ENCODE measurements around the gene LMLN.

The LMLN gene

DNA sequence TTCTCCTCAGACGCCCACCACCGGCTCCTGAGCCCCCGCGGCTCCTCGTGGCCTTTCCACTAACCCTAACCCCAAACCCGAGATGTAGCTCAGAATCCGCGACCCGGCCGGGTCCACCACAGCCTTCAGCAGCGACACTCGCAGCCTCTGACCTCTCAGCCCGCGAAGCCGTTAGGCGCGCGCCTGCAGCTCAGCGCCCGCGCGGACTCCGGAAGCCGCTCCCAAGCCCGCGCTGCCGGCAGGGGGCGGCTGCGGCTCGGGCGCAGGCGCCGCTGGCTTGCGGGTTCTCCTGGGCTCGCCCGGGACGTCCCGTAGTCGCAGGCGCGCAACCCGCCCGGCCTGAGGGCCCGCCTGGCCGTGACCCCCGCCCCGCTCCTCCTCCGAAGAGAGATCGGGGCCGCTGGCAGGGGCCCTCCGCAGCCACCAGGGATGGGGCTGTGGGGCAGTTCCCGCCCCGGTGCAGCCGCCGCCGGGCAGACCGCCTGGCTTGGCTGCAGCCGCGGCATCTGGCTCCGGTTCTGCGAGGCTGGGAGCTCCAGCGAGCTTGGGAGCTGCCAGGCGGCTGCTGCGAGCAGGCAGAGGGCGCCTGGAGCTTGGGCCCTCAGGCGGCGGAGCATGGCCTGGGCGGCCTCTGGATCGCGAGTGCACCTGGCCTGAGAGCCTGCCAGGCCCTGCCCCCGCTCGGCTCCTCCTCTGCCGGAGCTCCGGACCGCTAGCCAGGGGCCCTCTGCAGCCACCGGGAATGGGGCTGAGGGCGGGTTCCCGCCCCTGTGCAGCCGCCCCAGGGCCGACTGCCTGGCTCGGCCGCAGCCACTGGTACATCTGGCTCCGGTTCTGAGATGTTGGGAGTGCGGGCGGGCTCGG lies 120.7 kb downstream of the LMLN start:
- TF ChIP-seq TCF12 (IDR thresholded peaks at IDR 0.05; ENCODE audit: low read depth) (peak; percentile 29; the same call in 1 of the 2 replicates), RAD21 (IDR thresholded peaks at IDR 0.05; ENCODE audit: low read depth) (peak; percentile 28; the same call in 1 of the 2 replicates), CREB1 (IDR thresholded peaks at IDR 0.05; ENCODE audit: low read depth) (no peak), NFIC (IDR thresholded peaks at IDR 0.05) (no peak; the same call in 1 of the 2 replicates), EGR1 (IDR thresholded peaks at IDR 0.05) (no peak)
- TF ChIP-seq, protein P1, sequence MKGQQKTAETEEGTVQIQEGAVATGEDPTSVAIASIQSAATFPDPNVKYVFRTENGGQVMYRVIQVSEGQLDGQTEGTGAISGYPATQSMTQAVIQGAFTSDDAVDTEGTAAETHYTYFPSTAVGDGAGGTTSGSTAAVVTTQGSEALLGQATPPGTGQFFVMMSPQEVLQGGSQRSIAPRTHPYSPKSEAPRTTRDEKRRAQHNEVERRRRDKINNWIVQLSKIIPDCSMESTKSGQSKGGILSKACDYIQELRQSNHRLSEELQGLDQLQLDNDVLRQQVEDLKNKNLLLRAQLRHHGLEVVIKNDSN (IDR thresholded peaks at IDR 0.05): no peak
- TF ChIP-seq, protein P2, sequence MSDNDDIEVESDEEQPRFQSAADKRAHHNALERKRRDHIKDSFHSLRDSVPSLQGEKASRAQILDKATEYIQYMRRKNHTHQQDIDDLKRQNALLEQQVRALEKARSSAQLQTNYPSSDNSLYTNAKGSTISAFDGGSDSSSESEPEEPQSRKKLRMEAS (IDR thresholded peaks at IDR 0.05): peak; percentile 41; the same call in 1 of the 2 replicates

DNA sequence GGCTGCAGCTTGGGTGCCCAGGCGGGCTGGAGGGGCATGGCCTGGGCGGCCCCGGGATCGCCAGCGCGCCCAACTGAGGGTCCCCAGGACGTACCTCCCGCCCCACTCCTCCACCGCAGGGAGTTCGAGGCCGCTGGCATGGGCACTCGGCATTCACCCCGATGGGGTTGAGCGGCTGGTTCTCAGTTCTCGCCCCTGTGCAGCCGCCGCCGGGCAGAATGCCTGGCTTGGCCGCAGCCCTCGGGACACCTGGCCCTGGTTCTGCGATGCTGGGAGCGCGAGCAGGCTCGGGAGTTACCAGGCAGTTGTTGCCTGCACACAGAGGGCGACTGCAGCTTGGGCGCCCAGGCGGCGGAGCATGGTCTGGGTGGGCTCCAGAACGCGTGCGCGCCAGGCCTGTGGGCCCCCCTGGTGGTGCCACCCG lies 121.4 kb downstream of the LMLN start:
- no peak for TF ChIP-seq RAD21 (IDR thresholded peaks at IDR 0.05; ENCODE audit: low read depth)
- no peak for TF ChIP-seq EP300 (IDR thresholded peaks at IDR 0.05; ENCODE audit: borderline replicate concordance)
- TF ChIP-seq, protein P1 (IDR thresholded peaks at IDR 0.05): no peak
- TF ChIP-seq TCF12 (IDR thresholded peaks at IDR 0.05; ENCODE audit: low read depth): no peak
- TF ChIP-seq, protein P2 (IDR thresholded peaks at IDR 0.05): no peak
- TF ChIP-seq FOXM1 (IDR thresholded peaks at IDR 0.05; ENCODE audit: borderline replicate concordance, low read depth): no peak
- no peak for TF ChIP-seq TAF1 (IDR thresholded peaks at IDR 0.05; ENCODE audit: low read depth)
- TF ChIP-seq CEBPB (IDR thresholded peaks at IDR 0.05): no peak
- TF ChIP-seq CREB1 (IDR thresholded peaks at IDR 0.05; ENCODE audit: low read depth): no peak
- no peak for TF ChIP-seq YY1 (IDR thresholded peaks at IDR 0.05; ENCODE audit: low read depth)
- no peak for TF ChIP-seq TEAD4 (IDR thresholded peaks at IDR 0.05)

DNA sequence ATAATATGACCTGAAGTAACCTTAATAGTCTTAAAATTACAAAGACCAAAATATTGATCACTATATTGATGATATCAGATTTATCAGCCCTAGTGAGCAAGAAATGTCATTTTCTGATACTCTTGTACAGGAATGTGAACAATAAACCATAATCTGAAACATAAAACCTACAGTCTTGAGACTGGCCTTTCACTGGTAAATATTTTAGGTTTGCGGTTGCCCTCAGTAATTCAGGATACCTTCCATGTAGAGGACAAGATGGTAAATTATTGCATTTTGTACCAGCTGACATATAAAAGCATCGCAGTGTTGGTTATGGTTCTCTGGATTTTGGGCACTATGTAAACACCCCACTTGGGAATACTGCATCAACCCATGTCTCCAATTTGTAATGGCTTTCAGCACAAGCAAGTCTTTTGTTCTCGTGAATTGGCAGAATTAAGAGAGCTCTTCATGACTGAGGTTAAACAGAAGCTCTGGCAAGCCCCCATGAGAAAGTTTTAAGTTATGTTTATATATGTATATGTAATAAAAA lies 128.5 kb downstream of the LMLN start:
- no peak for TF ChIP-seq YY1 (IDR thresholded peaks at IDR 0.05; ENCODE audit: low read depth)
- TF ChIP-seq, protein P1 (IDR thresholded peaks at IDR 0.05): no peak
- no peak for TF ChIP-seq FOXM1 (IDR thresholded peaks at IDR 0.05; ENCODE audit: borderline replicate concordance, low read depth)
- TF ChIP-seq, protein P3, sequence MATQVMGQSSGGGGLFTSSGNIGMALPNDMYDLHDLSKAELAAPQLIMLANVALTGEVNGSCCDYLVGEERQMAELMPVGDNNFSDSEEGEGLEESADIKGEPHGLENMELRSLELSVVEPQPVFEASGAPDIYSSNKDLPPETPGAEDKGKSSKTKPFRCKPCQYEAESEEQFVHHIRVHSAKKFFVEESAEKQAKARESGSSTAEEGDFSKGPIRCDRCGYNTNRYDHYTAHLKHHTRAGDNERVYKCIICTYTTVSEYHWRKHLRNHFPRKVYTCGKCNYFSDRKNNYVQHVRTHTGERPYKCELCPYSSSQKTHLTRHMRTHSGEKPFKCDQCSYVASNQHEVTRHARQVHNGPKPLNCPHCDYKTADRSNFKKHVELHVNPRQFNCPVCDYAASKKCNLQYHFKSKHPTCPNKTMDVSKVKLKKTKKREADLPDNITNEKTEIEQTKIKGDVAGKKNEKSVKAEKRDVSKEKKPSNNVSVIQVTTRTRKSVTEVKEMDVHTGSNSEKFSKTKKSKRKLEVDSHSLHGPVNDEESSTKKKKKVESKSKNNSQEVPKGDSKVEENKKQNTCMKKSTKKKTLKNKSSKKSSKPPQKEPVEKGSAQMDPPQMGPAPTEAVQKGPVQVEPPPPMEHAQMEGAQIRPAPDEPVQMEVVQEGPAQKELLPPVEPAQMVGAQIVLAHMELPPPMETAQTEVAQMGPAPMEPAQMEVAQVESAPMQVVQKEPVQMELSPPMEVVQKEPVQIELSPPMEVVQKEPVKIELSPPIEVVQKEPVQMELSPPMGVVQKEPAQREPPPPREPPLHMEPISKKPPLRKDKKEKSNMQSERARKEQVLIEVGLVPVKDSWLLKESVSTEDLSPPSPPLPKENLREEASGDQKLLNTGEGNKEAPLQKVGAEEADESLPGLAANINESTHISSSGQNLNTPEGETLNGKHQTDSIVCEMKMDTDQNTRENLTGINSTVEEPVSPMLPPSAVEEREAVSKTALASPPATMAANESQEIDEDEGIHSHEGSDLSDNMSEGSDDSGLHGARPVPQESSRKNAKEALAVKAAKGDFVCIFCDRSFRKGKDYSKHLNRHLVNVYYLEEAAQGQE (IDR thresholded peaks at IDR 0.05; ENCODE audit: low read depth): no peak
- no peak for TF ChIP-seq RAD21 (IDR thresholded peaks at IDR 0.05; ENCODE audit: low read depth)
- no peak for TF ChIP-seq CREB1 (IDR thresholded peaks at IDR 0.05; ENCODE audit: low read depth)
- no peak for TF ChIP-seq EP300 (IDR thresholded peaks at IDR 0.05; ENCODE audit: borderline replicate concordance)
- no peak for TF ChIP-seq ZBTB7A (IDR thresholded peaks at IDR 0.05; ENCODE audit: low read depth)
- no peak for TF ChIP-seq NFIC (IDR thresholded peaks at IDR 0.05)
- TF ChIP-seq TEAD4 (IDR thresholded peaks at IDR 0.05): no peak
- TF ChIP-seq CEBPB (IDR thresholded peaks at IDR 0.05): no peak
- TF ChIP-seq, protein P2 (IDR thresholded peaks at IDR 0.05): no peak
- no peak for TF ChIP-seq TCF12 (IDR thresholded peaks at IDR 0.05; ENCODE audit: low read depth)
- TF ChIP-seq EGR1 (IDR thresholded peaks at IDR 0.05): no peak

DNA sequence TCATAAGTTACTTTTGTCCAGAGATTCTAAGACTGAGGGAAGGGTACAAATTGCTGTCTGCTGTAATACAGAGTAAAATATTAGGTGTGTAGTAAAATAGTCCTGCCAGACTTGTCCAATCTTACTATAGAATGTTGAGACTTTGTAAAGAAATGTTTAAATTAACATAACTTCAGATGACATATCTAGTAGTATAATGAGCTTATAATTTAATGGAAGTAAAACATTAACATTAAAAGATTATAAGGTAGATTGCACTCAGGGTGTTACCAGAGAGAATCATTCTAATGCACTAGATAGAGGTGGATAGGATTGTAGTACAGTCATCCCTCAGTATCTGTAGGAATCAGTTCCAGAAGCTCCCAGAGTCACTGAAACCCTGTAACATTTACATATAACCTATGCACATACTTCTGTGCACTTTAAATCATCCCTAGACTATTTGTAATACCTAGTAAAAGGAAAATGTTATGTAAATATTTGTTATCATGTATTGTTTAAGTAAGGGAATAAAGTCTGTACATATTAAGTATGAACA lies 130.8 kb downstream of the LMLN start:
- no peak for TF ChIP-seq YY1 (IDR thresholded peaks at IDR 0.05; ENCODE audit: low read depth)
- no peak for TF ChIP-seq FOXM1 (IDR thresholded peaks at IDR 0.05; ENCODE audit: borderline replicate concordance, low read depth)
- no peak for TF ChIP-seq EGR1 (IDR thresholded peaks at IDR 0.05)
- no peak for TF ChIP-seq RAD21 (IDR thresholded peaks at IDR 0.05; ENCODE audit: low read depth)
- TF ChIP-seq NFIC (IDR thresholded peaks at IDR 0.05): no peak
- no peak for TF ChIP-seq TEAD4 (IDR thresholded peaks at IDR 0.05)
- TF ChIP-seq, protein P2 (IDR thresholded peaks at IDR 0.05): no peak
- no peak for TF ChIP-seq ZBTB7A (IDR thresholded peaks at IDR 0.05; ENCODE audit: low read depth)
- TF ChIP-seq, protein P3 (IDR thresholded peaks at IDR 0.05; ENCODE audit: low read depth): no peak
- no peak for TF ChIP-seq TCF12 (IDR thresholded peaks at IDR 0.05; ENCODE audit: low read depth)
- no peak for TF ChIP-seq CEBPB (IDR thresholded peaks at IDR 0.05)
- no peak for TF ChIP-seq EP300 (IDR thresholded peaks at IDR 0.05; ENCODE audit: borderline replicate concordance)
- TF ChIP-seq, protein P1 (IDR thresholded peaks at IDR 0.05): no peak
- no peak for TF ChIP-seq TAF1 (IDR thresholded peaks at IDR 0.05; ENCODE audit: low read depth)
- no peak for TF ChIP-seq CREB1 (IDR thresholded peaks at IDR 0.05; ENCODE audit: low read depth)
